MCF 10A (cell line): ENCODE data around the gene SNAP47. TPM values are rescaled to one million over a fixed set of nuclear protein-coding genes. Genes with fewer than 3 reads are reported as not detected.

Experiments used
- BruUV-seq: library from RNA; stranded (reverse); fragments of 400-500 nt; replicated peaks from 2 replicates; lab custom pipeline; 2021; lab: Mats Ljungman, UMichigan
- CTCF ChIA-PET: fragments of 300-600 bp; sonication (Branson Sonifier 250); formaldehyde crosslinking; extraction: SDS; loops from one replicate; lab custom pipeline; 2021; ENCODE audit warnings: antibody characterized with exemption, inconsistent platforms; lab: Yijun Ruan, JAX
- POLR2A ChIA-PET: fragments of 300-600, 350-650 bp; sonication (Branson Sonifier 250); formaldehyde crosslinking; extraction: SDS; loops from one replicate; lab custom pipeline; 2020; ENCODE audit warnings: antibody characterized with exemption, inconsistent platforms; lab: Yijun Ruan, JAX
- DNase-seq: peaks from one replicate; pipeline ENCODE4 v3.0.0-alpha.2; 2018; ENCODE audit not compliant: unreplicated experiment
- H3K27ac Mint-ChIP-seq: one replicate; pipeline ENCODE4 v1.8.0; 2022; ENCODE audit warnings: mild to moderate bottlenecking, low read depth, mixed read lengths; ENCODE audit not compliant: unreplicated experiment
- H3K27me3 Mint-ChIP-seq: one replicate; pipeline ENCODE4 v1.8.0; 2022; ENCODE audit warnings: mixed read lengths; ENCODE audit not compliant: insufficient read depth, unreplicated experiment
- H3K36me3 Mint-ChIP-seq: one replicate; pipeline ENCODE4 v1.8.0; 2022; ENCODE audit warnings: mild to moderate bottlenecking, moderate library complexity, mixed read lengths; ENCODE audit not compliant: insufficient read depth, unreplicated experiment
- H3K4me1 Mint-ChIP-seq: one replicate; pipeline ENCODE4 v1.8.0; 2022; ENCODE audit warnings: mixed read lengths; ENCODE audit not compliant: insufficient read depth, unreplicated experiment
- H3K4me3 Mint-ChIP-seq: one replicate; pipeline ENCODE4 v1.8.0; 2022; ENCODE audit warnings: mild to moderate bottlenecking, moderate library complexity, mixed read lengths; ENCODE audit not compliant: unreplicated experiment
- H3K9me3 Mint-ChIP-seq: one replicate; pipeline ENCODE4 v1.8.0; 2022; ENCODE audit warnings: mixed read lengths; ENCODE audit not compliant: unreplicated experiment
- CTCF ChIP-seq: fragments of 200-600 bp; IDR thresholded peaks from one replicate; pipeline ENCODE4 v1.8.0; 2022; ENCODE audit warnings: antibody characterized with exemption, mild to moderate bottlenecking; ENCODE audit not compliant: unreplicated experiment
- intact Hi-C: fragments of 100-400 bp; cut with micrococcal nuclease; formaldehyde crosslinking; loops from 2 replicates; pipeline ENCODE4 v1.14.1; 2022
- total RNA-seq: library from RNA; stranded (reverse); gene quantifications from 2 replicates; pipeline ENCODE4 v1.2.3, GENCODE V29; 2022

The SNAP47 gene
- total RNA-seq, 1 experiment from 2014 or later = 44.0 TPM

- H3K27me3 Mint-ChIP-seq = no peaks in the 10 kb centered on the region
- peaks cover 40% of the 10 kb centered on the region for H3K36me3 Mint-ChIP-seq
- CTCF ChIA-PET = interaction anchor here (0.6 to 2.6 kb wide), 5 partner anchors 26 to 1881 kb away, joined by 3 to 7 read pairs (median 4); no protein-coding TSS in a partner anchor
- DNase-seq = no peak
- peak overlapping the region; percentile 93 for H3K27ac Mint-ChIP-seq
- no peak for TF ChIP-seq CTCF
- H3K9me3 Mint-ChIP-seq = no peaks in the 10 kb centered on the region
- no TSS peak for BruUV-seq
- intact Hi-C loops = no loop called here
- POLR2A ChIA-PET = interaction anchor here (0.6 to 2.8 kb wide), 21 partner anchors 9 to 1133 kb away, joined by 3 to 30 read pairs (median 4); partner anchors contain the start of genes WNT9A and ZNF678
- peak overlapping the region; percentile 95 for H3K4me3 Mint-ChIP-seq
- H3K4me1 Mint-ChIP-seq = peaks cover 33% of the 10 kb centered on the region
Observed at GRCh38 chr1:227735539-227736285, 477 bp downstream of the SNAP47 start.

DNA sequence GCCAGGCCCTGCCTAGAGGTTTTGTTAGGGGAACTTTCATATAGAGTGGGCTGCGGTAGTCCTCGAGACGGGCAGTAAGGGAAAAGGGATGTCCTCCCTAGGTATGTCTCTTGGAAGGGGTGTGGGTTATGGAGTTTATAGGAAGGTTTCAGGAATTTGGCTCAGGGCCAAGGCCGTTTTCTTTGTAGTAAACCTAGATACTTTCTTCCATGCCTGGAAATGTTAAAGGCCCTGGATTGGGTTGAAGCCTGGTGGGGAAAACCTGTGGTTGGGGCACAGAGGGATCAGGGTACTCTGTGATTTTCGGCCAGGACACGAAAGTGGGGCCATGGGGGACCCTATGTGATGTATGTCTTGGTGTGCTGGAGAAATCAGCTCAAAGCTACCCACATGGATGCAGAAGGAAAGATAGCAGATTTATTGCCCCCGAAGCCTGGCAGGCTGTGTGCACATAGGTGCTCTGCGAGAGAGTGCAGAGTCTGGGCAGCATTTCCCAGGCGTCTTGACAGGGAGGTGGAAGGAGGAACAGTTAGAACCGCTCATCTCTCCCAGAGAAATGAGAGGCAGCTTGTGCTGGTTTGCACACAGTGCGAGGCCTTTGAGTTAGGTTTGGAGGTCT, 1.7 kb downstream of the SNAP47 start:
- Mint-ChIP-seq H3K36me3 (peaks cover 31% of the 10 kb centered on the region), H3K4me3 (peak overlapping the region; percentile 95), H3K27ac (no peak overlapping the region), H3K27me3 (no peaks in the 10 kb centered on the region), H3K4me1 (peaks cover 42% of the 10 kb centered on the region), H3K9me3 (no peaks in the 10 kb centered on the region)
- no peak for DNase-seq
- ChIA-PET POLR2A (interaction anchor here (0.6 to 0.7 kb wide), 2 partner anchors 15 to 173 kb away, joined by 3 to 4 read pairs; no protein-coding TSS in a partner anchor), CTCF (interaction anchor here (0.7 kb wide), 1 partner anchor 1882 kb away, joined by 3 read pairs; no protein-coding TSS in a partner anchor)
- TF ChIP-seq CTCF = no peak
- BruUV-seq = no TSS peak
- intact Hi-C loops = no loop called here

DNA sequence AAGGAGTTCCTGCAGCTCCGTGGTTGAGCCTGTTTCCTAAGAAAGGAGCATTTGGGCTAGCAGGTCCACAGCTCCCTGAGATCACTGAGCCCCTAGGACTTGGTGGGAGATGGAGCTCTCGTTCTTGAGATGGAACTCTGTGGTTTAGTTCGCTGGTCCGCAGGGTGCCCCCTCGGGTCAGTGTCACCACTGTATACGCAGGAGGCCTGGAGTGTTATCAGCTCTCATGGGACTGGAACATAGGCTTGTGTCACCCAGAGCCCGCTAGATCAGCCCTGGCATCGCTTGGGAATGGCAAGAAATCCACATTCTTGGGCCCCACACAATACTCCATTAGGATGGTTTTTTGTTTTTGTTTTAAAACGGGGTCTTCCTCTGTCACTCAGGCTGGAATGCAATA, 3.6 kb downstream of the SNAP47 start:
- Mint-ChIP-seq H3K4me3 (no peak overlapping the region), H3K27me3 (no peaks in the 10 kb centered on the region), H3K4me1 (peaks cover 31% of the 10 kb centered on the region), H3K27ac (no peak overlapping the region), H3K36me3 (peaks cover 22% of the 10 kb centered on the region), H3K9me3 (no peaks in the 10 kb centered on the region)
- DNase-seq = no peak
- no peak for TF ChIP-seq CTCF
- intact Hi-C loops = no loop called here
- ChIA-PET CTCF (interaction anchor here (0.8 kb wide), 1 partner anchor 174 kb away, joined by 4 read pairs; no protein-coding TSS in a partner anchor), POLR2A (no interaction called here)
- no TSS peak for BruUV-seq

GRCh38 chr1:227739636-227740035, 4.4 kb downstream of the SNAP47 start:
- no TSS peak for BruUV-seq
- POLR2A ChIA-PET = interaction anchor here (0.7 kb wide), 1 partner anchor 174 kb away, joined by 3 read pairs; no protein-coding TSS in a partner anchor

More at GRCh38 chr1:227739636-227740035, 4.4 kb downstream of the SNAP47 start:
- Mint-ChIP-seq H3K27ac (no peak overlapping the region), H3K9me3 (no peaks in the 10 kb centered on the region), H3K4me3 (no peak overlapping the region), H3K4me1 (peaks cover 35% of the 10 kb centered on the region), H3K27me3 (no peaks in the 10 kb centered on the region), H3K36me3 (peaks cover 18% of the 10 kb centered on the region)
- intact Hi-C loops = no loop called here
- no peak for TF ChIP-seq CTCF
- DNase-seq = no peak
- CTCF ChIA-PET = interaction anchor here (0.7 kb wide), 1 partner anchor 14 kb away, joined by 3 read pairs; no protein-coding TSS in a partner anchor
